T-helper 22 cell (primary cell): ENCODE data around the gene CDH23.

ENCODE experiments used
- DNase-seq: peaks from one replicate; pipeline ENCODE4 v3.0.0-alpha.2; 2020; ENCODE audit warnings: low read depth

CDH23 gene

GRCh38 chr10:71467161-71467560 lies 70.4 kb downstream of the CDH23 start:
- DNase-seq, result no peak

- no peak for DNase-seq
Measured at GRCh38 chr10:71467569-71468362, 71.0 kb downstream of the CDH23 start.

- no peak for DNase-seq
Measured at GRCh38 chr10:71468363-71469094, 71.8 kb downstream of the CDH23 start.

GRCh38 chr10:71471006-71471405 lies 74.3 kb downstream of the CDH23 start:
- no peak for DNase-seq

GRCh38 chr10:71471957-71472365 lies 75.2 kb downstream of the CDH23 start:
- no peak for DNase-seq

- DNase-seq, result no peak
Measured at GRCh38 chr10:71472466-71472865, 75.7 kb downstream of the CDH23 start.

- DNase-seq, result no peak
Measured at GRCh38 chr10:71472912-71473311, 76.2 kb downstream of the CDH23 start.

GRCh38 chr10:71473671-71474599 lies 77.2 kb downstream of the CDH23 start:
- DNase-seq, result no peak

- DNase-seq, result no peak
Measured at GRCh38 chr10:71474702-71475242, 78.1 kb downstream of the CDH23 start.

GRCh38 chr10:71475243-71475871 lies 78.6 kb downstream of the CDH23 start:
- DNase-seq, result no peak

- no peak for DNase-seq
Measured at GRCh38 chr10:71476228-71477011, 79.7 kb downstream of the CDH23 start.

GRCh38 chr10:71478173-71478572 lies 81.5 kb downstream of the CDH23 start:
- DNase-seq, result no peak

GRCh38 chr10:71478813-71479365 lies 82.2 kb downstream of the CDH23 start:
- DNase-seq, result no peak

GRCh38 chr10:71479831-71480230 lies 83.1 kb downstream of the CDH23 start:
- no peak for DNase-seq

- DNase-seq, result no peak
Measured at GRCh38 chr10:71480662-71481061, 83.9 kb downstream of the CDH23 start.

- no peak for DNase-seq
Measured at GRCh38 chr10:71481746-71482410, 85.2 kb downstream of the CDH23 start.

GRCh38 chr10:71482620-71483019 lies 85.9 kb downstream of the CDH23 start:
- no peak for DNase-seq

GRCh38 chr10:71483135-71483534 lies 86.4 kb downstream of the CDH23 start:
- no peak for DNase-seq

- DNase-seq, result no peak
Measured at GRCh38 chr10:71483885-71484751, 87.4 kb downstream of the CDH23 start.
